Activated effector memory CD4-positive, alpha-beta T cell treated with anti-CD3 and anti-CD28 coated beads, Interleukin-2, amount 50 U/mL, for 16 hours (primary cell): Measurements from ENCODE around the gene TOPORS.
A peak's percentile ranks its signal among the peaks of the same experiment; 100 is the strongest.
"Not testable (repeated sequence)": the region's sequence is repeated elsewhere in the genome, so short reads cannot be mapped to it uniquely, and the experiment has no call there.

ENCODE experiments used
- DNase-seq: peaks from one replicate; pipeline ENCODE4 v3.0.0-alpha.2; 2020

The TOPORS gene

GRCh38 chr9:32565967-32566366 lies 13.6 kb upstream of the TOPORS start:
- DNase-seq: no peak

- no peak for DNase-seq
These were observed 6.1 kb upstream of the TOPORS start for GRCh38 chr9:32558408-32558934.

GRCh38 chr9:32554591-32554990 lies 2.2 kb upstream of the TOPORS start:
- DNase-seq: no peak

- DNase-seq: no peak
These were observed 1.7 kb upstream of the TOPORS start for GRCh38 chr9:32554107-32554506.

- DNase-seq: peak; percentile 80
These were observed 922 bp downstream of the TOPORS start for GRCh38 chr9:32551276-32552051.

- DNase-seq: peak; percentile 98
These were observed 1.7 kb downstream of the TOPORS start for GRCh38 chr9:32550562-32551275.

GRCh38 chr9:32550150-32550561 lies 2.2 kb downstream of the TOPORS start:
- no peak for DNase-seq

GRCh38 chr9:32548213-32548612 lies 4.2 kb downstream of the TOPORS start:
- not testable (repeated sequence) for DNase-seq

- DNase-seq: no peak
These were observed 6.5 kb downstream of the TOPORS start for GRCh38 chr9:32545884-32546283.

GRCh38 chr9:32543047-32543446 lies 9.3 kb downstream of the TOPORS start:
- DNase-seq: no peak

- no peak for DNase-seq
These were observed 18.6 kb downstream of the TOPORS start for GRCh38 chr9:32533816-32534215.

- DNase-seq: no peak
These were observed 19.1 kb downstream of the TOPORS start for GRCh38 chr9:32533336-32533735.

- no peak for DNase-seq
These were observed 25.7 kb downstream of the TOPORS start for GRCh38 chr9:32526707-32527048.

GRCh38 chr9:32526041-32526706 lies 26.2 kb downstream of the TOPORS start, which contains the start of gene RIGI:
Gene RIGI (minus strand): TSS chr9:32526196. CDS start chr9:32526166, 30 bp downstream.
- DNase-seq: peak; percentile 94

GRCh38 chr9:32525709-32526030 lies 26.7 kb downstream of the TOPORS start:
- no peak for DNase-seq

- DNase-seq: peak; percentile 66
These were observed 27.3 kb downstream of the TOPORS start for GRCh38 chr9:32524892-32525708.

- not testable (repeated sequence) for DNase-seq
These were observed 27.9 kb downstream of the TOPORS start for GRCh38 chr9:32524558-32524891.

- no peak for DNase-seq
These were observed 28.5 kb downstream of the TOPORS start for GRCh38 chr9:32523910-32524309.

GRCh38 chr9:32518276-32518675 lies 34.1 kb downstream of the TOPORS start:
- no peak for DNase-seq

GRCh38 chr9:32516241-32516640 lies 36.1 kb downstream of the TOPORS start:
- no peak for DNase-seq

GRCh38 chr9:32508728-32509127 lies 43.7 kb downstream of the TOPORS start:
- DNase-seq: no peak

- DNase-seq: no peak
These were observed 49.4 kb downstream of the TOPORS start for GRCh38 chr9:32503008-32503407.

GRCh38 chr9:32502464-32502863 lies 49.9 kb downstream of the TOPORS start:
- DNase-seq: no peak
